Right atrium auricular region (tissue), 2 donors: ENCODE data around the gene KIRREL3. TPM values are rescaled to one million over a fixed set of nuclear protein-coding genes. Genes with fewer than 3 reads are reported as not detected.
A peak's percentile ranks its signal among the peaks of the same experiment; 100 is the strongest.

Experiments
- DNase-seq: peaks from one replicate; pipeline ENCODE4 v3.0.0-alpha.2; 2019; ENCODE audit warnings: low spot score
- H3K27ac ChIP-seq, 2 donors: fragments of 200-600 bp; sonication (generic); 1 replicate in 1 of 2; 2 replicates in 1 of 2; pipeline ENCODE4 v1.5.1; 2016 to 2019
- H3K27me3 ChIP-seq, 2 donors: fragments of 200-600 bp; sonication (generic); one replicate each; pipeline versions ENCODE4 v1.5.1 to v1.6.0; 2017 to 2019
- H3K36me3 ChIP-seq: fragments of 200-600 bp; sonication (generic); one replicate; pipeline ENCODE4 v1.5.1; 2016
- H3K4me1 ChIP-seq, 2 donors: fragments of 200-600 bp; sonication (generic); one replicate each; pipeline versions ENCODE4 v1.5.1 to v1.6.0; 2017 to 2019
- H3K4me3 ChIP-seq, 2 donors: fragments of 200-600 bp; sonication (generic); 1 replicate in 1 of 2; 2 replicates in 1 of 2; pipeline ENCODE4 v1.5.1; 2017 to 2019; ENCODE audit warnings: mild to moderate bottlenecking in 1 of 2, moderate library complexity in 1 of 2
- H3K9me3 ChIP-seq, 2 donors: fragments of 200-600 bp; sonication (generic); one replicate each; pipeline ENCODE4 v1.5.1; 2019
- CTCF ChIP-seq, 2 donors: fragments of 200-600 bp; sonication (generic); IDR thresholded peaks; one replicate each; pipeline ENCODE4 v1.5.1; 2019; ENCODE audit warnings: antibody characterized with exemption in 2 of 2
- total RNA-seq, 2 donors: library from RNA; depleted of rRNA; stranded (reverse); fragments of >200 nt; gene quantifications; one replicate each; pipeline ENCODE4 v1.1.0, GENCODE V29; 2016

The KIRREL3 gene
- total RNA-seq, 2 donors from 2014 or later: 0.51 to 0.74 TPM

- DNase-seq: no peak
- Histone ChIP-seq H3K9me3 (no peaks in the 10 kb centered on the region), H3K4me3 (no peak overlapping the region), H3K4me1 (no peaks in the 10 kb centered on the region), H3K36me3 (no peaks in the 10 kb centered on the region), H3K27me3 (no peaks in the 10 kb centered on the region), H3K27ac (no peak overlapping the region)
- no peak for TF ChIP-seq CTCF (IDR thresholded peaks at IDR 0.05)
These were observed 391.9 kb downstream of the KIRREL3 start for GRCh38 chr11:126608658-126609057.

GRCh38 chr11:126607776-126608541 is 392.6 kb downstream of the KIRREL3 start:
- H3K4me3 ChIP-seq: no peak overlapping the region
- no peaks in the 10 kb centered on the region for H3K27me3 ChIP-seq
- H3K4me1 ChIP-seq: no peaks in the 10 kb centered on the region
- H3K27ac ChIP-seq: no peak overlapping the region
- no peaks in the 10 kb centered on the region for H3K9me3 ChIP-seq
- DNase-seq: no peak
- TF ChIP-seq CTCF (IDR thresholded peaks at IDR 0.05): no peak
- H3K36me3 ChIP-seq: no peaks in the 10 kb centered on the region

GRCh38 chr11:126607374-126607773 is 393.2 kb downstream of the KIRREL3 start:
- no peaks in the 10 kb centered on the region for H3K27me3 ChIP-seq
- peak; percentile 62 for DNase-seq

GRCh38 chr11:126606484-126606883 is 394.1 kb downstream of the KIRREL3 start:
- Histone ChIP-seq H3K9me3 (no peaks in the 10 kb centered on the region), H3K27ac (no peak overlapping the region), H3K4me1 (no peaks in the 10 kb centered on the region), H3K4me3 (no peak overlapping the region), H3K36me3 (no peaks in the 10 kb centered on the region), H3K27me3 (no peaks in the 10 kb centered on the region)
- no peak for TF ChIP-seq CTCF (IDR thresholded peaks at IDR 0.05)
- no peak for DNase-seq

More at GRCh38 chr11:126607374-126607773, 393.2 kb downstream of the KIRREL3 start:
- H3K4me3 ChIP-seq: no peak overlapping the region
- no peaks in the 10 kb centered on the region for H3K9me3 ChIP-seq
- H3K4me1 ChIP-seq: no peaks in the 10 kb centered on the region
- peak; percentile 50 to 76 for TF ChIP-seq CTCF (IDR thresholded peaks at IDR 0.05)
- no peaks in the 10 kb centered on the region for H3K36me3 ChIP-seq
- no peak overlapping the region for H3K27ac ChIP-seq

- Histone ChIP-seq H3K4me1 (no peaks in the 10 kb centered on the region), H3K4me3 (no peak overlapping the region), H3K36me3 (no peaks in the 10 kb centered on the region), H3K27me3 (no peaks in the 10 kb centered on the region), H3K27ac (no peak overlapping the region), H3K9me3 (no peaks in the 10 kb centered on the region)
- TF ChIP-seq CTCF (IDR thresholded peaks at IDR 0.05): no peak
- no peak for DNase-seq
These were observed 396.1 kb downstream of the KIRREL3 start for GRCh38 chr11:126604461-126604860.

- Histone ChIP-seq H3K4me3 (no peak overlapping the region), H3K36me3 (no peaks in the 10 kb centered on the region), H3K9me3 (no peaks in the 10 kb centered on the region), H3K27ac (no peak overlapping the region), H3K27me3 (no peaks in the 10 kb centered on the region), H3K4me1 (no peaks in the 10 kb centered on the region)
- TF ChIP-seq CTCF (IDR thresholded peaks at IDR 0.05): no peak
- DNase-seq: no peak
These were observed 397.1 kb downstream of the KIRREL3 start for GRCh38 chr11:126603486-126603885.
